ENCODE measurements around the gene OLFM1.
"Not testable (repeated sequence)": the region's sequence is repeated elsewhere in the genome, so short reads cannot be mapped to it uniquely, and the experiment has no call there.

Gene OLFM1

DNA sequence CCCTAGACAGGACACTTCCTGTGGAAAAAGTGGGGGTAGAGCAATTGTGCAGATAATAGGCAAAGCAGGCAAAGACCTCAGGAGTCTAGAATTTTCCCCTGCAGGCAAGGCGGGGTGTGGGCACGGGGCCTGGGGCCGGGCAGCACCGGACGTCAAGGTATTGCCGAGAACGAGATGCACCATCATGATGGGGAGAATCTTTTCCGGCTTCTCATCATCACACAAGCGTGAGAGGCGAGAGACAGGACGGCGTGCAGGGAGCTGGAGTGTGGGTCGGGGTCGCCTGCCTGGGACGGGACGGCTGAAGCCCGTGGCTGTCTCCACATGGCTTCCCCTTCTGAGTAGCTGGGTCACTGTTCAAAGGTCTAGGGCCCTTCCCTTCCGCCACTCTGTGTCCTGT, 44.5 kb downstream of the OLFM1 start:
- DNase-seq (ENCODE audit: low read depth in 2 of 2), result no peak

DNA sequence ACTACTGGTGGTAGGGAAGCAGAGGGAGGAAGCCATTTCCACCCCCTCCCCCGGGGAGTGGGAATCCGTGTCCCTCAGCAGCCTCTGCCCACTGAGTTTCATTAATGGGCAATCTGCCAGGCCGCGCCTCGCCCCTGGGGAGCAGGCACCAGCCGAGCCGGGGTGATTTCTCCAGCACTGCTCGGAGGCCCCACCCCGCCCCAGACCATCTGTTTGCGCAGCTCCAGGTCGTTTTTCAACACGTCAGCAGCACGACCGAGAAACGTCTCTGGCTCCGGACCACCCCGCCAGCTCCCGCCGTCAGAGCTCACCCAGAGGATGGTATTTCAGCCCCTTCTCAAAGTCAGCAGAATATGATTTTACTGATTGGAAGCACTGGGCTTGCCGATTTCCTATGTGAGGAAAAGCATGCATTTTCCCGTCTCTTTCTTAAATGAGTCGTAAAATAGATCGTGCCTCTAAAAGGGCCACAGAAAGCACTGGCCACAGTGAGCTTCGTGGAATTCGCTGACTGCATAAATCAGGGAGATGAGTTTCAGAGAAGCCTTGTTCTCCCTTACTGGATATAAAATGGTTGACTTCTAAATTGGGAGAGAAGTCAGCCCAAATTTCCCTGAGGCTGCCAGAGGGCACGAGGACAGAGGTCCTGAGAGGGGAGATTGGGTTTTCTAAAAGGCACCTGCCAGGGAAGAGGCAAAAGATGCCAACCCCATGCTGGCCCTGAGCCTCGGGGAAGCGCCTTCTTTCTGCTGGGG, 47.0 kb downstream of the OLFM1 start:
- no peak for DNase-seq (ENCODE audit: low read depth in 2 of 2)

DNA sequence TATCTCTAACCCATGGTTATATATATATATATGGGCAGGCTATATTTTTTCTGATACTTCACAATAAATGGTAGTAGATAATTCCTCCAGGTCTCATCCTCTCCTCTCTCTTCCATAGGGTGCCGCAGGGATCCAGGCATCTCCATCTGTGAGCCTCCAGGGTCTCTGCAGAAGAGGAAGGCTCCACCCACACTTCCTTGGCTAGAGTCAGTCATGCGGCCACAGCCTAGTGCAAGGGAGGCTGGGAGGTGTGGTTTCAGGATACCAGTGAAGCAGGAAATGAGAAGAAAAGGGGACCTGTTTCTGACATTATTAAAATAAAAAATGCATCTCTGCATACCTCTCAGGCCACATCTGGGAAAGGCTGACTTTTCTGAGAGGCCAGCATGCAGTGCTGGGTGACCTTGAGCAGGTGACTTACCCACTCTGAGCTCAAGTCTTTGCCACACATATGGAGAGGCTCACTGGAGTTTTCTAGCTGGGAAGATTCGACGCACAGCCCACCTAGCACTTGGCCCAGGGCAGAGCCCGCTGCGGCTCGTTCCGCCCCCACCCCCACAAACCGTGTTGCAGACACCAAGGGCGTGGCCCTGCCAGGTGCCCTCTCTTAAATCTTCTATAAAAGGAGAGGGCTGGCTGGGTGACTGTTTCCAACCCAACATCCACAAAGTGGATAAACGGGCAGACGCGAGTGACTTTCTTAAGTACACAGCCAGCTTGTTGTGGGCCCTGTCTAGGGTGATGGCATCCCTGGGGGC, 47.9 kb downstream of the OLFM1 start:
- DNase-seq (ENCODE audit: low read depth in 2 of 2), result no peak

DNA sequence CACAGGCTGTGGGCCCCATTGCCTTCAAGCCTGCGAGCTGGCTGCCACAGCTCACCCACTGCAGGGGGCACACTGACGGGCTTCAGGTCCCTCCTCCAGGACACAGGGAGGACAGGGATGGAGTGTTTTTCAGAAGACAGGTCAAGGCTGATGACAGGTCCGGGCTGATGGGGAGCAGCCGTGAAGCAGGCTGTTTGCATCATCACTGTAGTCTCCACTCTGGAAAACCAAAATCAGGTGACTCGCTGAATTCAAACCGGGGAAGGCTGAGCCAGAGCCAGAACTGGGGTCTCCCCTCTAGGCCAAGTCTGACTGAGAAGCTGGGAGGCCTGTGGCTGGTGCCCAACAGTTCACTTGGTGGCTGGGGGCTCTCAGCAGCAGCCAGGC, 48.5 kb downstream of the OLFM1 start:
- no peak for DNase-seq (ENCODE audit: low read depth in 2 of 2)

DNA sequence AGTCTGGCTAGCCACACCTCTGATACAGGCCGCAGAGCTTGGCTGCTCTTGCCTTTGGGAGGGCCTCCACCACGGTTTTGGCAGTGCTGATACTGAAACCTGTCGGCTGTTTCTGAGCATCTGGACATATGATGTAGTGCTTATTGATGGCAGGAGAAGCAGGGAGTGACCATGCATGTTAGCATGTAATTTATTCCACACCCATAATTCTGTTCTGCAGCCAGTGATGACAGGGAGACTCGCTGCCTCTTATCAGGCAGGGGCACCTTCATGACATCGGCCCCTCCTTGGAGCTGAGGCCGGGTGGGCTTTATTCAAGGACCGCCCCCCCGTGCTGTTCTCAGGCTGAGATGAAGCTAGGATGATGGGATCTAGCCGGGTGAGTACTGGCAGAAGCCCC, 49.0 kb downstream of the OLFM1 start:
- DNase-seq (ENCODE audit: low read depth in 2 of 2), result no peak

DNA sequence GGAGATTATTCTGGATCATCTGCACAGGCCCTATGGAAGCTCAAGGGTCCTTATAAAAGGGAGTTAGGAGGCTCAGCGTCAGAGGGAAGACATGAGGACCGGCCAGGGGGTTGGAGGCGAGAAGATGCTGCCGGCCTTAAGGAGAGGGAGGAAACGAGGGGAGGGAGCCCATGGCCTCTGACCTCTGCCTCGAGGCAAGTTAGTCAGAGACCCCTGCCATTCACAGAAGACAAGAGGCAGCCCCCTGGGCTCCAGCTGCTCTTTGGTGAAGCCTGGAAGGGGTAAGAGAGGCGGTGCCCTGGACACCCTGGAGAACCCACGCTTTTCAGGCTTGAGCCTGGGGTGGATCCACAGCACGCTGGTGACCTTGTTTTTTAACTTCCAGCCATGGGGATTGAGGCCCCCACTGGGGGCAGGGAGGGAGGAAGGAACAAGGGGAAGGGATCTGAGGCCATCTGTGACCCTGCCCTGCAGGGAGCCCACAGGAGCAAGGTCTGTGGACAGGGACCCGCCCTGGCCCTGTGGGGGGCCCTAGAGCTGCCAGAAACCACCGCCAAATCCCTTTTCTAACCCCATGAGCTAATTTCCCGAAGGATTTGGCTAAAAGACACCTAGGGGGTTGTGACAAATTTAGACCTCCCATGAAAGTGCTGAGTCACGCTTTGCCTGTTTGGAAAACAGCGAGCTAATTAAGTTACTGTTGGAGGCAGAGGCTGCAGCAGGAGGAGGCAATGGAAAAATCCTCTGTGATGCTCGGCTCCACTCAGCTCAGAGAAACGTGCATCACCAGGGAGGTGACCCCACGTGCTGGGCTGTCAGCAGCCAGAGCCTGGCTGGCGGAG, 49.7 kb downstream of the OLFM1 start:
- DNase-seq (ENCODE audit: low read depth in 2 of 2), result no peak

DNA sequence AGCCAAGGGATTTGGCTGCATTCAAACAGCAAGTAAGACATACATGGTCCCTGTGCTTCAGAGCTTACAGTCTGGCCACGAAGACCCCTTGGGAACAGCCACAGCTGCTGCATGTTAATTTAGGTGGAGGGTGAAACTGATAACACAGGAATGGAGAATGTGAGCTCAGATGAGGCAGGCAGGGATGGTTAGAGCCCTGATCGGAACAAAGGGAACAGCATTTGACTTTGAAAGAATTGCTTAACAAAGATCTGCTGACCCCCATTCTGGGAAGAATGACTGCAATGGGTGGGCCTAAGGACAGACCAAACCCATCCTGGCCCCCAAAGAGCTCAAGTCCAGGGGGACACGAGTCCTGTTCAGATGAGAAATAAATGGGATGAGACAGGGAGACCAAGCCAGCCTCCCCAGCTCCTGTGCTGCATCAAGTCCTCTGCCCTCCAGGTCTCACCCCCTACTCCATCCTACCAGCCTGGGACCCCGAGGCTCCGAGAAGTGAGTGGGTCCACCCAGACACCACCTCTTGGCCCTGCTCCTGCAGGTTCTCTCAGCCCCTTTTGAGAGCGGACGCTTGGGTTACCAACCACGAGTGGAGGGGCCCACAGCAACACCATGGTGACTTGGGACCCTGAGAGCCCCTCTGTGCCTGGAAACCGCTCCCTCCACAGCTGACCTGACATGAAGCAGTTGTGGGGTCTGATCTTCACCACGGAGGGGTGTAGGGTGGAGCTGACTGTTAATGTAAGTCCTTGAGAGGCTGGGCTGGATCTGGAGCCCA, 50.8 kb downstream of the OLFM1 start:
- no peak for DNase-seq (ENCODE audit: low read depth in 2 of 2)

DNA sequence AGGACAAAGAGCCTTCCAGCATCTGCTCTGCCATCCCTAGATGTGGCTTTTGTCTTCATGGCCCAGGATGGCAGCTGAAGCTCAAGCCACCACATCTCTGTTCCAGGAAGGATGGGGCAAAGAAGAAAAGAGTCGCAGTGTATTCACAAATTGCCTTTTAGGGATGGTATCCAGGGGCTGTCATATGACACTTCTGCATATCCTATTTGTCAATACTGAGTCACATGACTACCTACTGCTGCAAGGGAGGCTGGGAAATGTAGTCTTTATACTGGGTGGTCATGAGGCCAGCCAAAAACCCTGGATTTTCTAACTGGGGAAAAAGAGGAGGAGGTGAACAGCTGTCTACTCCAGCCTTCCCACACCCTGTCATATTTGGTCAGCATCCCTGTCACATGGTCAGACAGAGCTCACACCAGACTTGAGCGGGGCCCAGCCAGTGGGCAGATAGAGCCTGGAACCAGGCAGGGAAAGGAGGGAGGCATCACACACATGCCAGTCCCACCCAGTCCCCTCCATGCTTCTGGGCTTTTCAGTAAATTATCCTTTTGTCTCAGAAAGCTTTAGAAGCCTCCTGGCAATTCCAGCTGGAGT, 52.0 kb downstream of the OLFM1 start:
- no peak for DNase-seq (ENCODE audit: low read depth in 2 of 2)

DNA sequence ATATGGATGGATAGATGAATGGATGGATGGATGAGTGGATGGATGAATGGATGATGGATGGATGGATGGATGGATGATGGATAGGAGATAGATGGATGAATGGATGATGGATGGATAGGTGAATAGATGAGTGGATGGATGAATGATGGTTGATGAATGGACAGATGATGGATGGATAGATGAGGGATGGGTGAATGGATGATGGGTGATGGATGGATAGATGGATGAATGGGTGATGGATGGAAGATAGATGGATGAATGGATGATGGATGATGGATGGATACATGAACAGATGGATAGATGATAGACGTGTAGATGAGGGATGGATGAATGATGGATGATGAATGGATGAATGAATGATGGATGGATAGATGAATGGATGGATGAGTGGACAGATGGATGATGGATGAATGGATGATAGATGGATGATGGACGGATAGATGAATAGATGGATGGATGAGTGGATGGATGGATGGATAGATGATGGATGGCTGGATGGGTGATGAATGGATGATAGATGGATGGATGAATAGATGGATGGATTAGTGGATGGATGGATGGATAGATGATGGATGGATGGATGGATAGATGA, 53.8 kb downstream of the OLFM1 start:
- no peak for DNase-seq (ENCODE audit: low read depth in 2 of 2)

DNA sequence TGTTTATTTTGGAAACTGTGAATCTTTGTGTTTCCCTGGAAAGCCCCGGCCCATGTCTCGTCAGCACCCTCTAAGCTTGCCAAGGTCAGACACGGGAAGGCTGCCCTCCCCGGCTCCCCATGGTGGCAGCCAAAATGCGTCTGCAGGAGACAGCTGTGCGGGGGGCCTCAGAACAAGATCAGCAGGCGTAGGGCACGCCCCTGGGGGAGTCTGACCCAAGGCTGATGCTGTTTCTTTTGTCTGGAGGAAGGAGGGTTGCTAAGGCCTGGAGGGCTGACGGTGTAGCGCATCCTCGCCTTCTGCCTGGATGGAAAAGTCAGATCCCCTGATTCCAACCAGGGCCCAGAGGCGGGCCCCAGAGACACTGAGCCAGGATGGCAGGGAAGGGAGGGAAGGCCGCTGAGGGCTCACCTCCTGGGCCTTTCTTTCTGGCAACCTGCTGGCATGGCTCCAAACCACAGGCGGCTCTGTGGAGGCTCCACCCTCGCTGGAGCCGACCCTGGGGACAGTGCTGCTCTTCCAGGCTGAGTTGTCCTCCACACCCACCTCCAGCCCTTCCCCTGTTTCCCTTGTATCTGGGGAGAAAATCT, 57.2 kb downstream of the OLFM1 start:
- no peak for DNase-seq (ENCODE audit: low read depth in 2 of 2)

DNA sequence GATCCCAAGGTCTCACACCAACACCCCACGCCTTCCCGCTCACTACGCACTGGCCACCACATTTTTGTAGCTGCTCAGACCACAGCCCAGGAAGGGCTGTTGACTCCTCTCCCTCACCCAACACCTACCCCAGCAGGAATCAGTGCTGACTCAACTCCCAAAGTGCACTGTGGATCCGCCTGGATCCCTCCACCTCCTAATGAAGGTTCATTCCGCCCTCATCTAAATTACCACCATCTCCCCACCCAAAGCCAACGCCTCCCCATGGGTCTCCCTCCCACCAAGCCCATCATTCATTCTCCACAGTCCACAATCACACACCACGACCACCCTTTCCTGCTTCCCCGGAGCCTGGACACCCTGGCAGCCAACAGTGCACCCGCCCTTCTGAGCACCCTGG, 57.8 kb downstream of the OLFM1 start:
- DNase-seq (ENCODE audit: low read depth in 2 of 2), result no peak

DNA sequence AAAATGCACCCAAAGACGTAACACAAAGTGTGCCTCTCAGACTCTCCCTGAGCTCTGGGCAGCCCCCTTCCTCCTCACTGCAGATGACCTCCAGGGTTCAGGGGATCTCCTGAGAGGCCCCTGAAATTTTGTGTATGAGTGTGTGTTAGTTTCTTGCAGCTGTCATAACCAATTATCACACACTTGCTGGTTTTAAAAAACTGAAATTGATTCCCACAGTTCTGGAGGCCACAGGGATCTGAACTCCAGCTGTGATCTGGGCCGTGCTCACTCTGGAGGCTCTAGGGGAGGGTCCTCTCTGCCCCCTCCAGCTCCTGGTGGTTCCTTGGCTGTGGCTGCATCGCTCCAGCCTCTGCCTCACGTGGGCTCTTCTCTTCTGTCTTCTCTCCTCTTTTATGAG, 58.8 kb downstream of the OLFM1 start:
- no peak for DNase-seq (ENCODE audit: low read depth in 2 of 2)

DNA sequence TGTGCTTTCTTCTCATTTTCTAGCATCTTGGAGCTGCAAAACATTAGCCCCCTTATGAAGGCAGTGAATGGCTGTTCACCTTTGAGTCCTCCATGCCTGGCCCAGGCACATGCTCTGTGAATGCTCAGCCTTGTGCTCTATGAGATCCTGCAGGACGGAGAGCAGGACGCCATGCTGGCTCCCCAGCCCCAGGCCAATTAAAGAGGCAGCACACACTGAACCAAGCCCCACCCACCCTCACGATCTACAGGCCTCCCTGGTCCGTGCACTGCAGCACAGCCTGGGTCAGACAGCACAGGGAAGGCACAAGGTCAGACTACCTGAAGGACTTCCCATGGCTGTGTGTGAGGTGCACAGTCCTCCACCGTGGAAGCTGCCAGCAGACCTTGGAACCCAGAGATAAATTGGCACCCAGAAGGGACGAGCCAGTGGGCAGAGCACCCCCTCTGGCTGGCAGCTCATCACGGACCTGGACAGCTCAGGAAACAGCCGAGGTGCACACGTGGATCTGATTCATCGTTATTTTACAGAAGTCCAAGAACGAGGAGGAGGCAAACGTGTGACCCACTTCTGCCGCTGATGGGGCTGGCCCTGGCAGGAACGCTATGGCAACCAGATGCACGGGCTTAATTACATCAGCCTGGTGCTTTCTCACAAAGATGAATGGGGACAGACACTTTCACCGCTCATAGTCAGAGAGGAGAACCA, 59.5 kb downstream of the OLFM1 start:
- no peak for DNase-seq (ENCODE audit: low read depth in 2 of 2)

DNA sequence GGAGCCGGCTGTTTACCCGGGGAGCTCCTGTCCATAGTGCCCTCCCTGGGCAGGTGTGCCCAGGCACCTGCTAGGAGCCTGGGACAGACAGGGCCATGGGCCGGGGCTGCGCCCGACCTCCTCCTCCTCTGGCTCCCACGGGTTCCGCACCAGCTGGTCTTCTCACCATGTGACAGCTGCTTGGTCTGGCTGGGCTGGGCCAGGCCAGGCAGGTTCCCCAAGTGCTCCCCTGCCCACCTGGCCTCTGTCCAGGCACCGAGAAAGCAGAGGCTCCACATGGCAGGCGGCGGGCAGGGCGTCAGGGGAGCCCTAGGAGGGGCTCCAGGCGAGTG, 60.0 kb downstream of the OLFM1 start:
- no peak for DNase-seq (ENCODE audit: low read depth in 2 of 2)

DNA sequence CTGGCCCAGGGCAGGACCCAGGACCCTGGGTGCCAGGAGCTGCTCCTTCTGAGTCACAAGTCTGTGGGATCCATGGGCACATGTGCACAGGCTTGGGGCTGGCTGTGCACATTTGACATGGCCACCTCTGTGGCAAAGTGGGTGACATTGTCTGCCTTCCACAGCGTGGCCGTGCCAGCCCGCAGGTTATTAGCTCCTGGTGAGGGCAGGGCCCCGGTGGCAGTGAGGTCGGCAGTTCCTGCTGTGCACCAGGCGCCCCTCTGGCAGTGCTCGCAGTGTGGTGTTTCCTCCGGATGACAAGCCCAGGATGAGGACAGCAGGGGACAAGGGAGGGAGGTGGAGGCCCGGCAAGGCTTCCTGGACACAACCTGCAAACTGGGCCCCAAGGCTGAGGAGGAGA, 60.5 kb downstream of the OLFM1 start:
- no peak for DNase-seq (ENCODE audit: low read depth in 2 of 2)

DNA sequence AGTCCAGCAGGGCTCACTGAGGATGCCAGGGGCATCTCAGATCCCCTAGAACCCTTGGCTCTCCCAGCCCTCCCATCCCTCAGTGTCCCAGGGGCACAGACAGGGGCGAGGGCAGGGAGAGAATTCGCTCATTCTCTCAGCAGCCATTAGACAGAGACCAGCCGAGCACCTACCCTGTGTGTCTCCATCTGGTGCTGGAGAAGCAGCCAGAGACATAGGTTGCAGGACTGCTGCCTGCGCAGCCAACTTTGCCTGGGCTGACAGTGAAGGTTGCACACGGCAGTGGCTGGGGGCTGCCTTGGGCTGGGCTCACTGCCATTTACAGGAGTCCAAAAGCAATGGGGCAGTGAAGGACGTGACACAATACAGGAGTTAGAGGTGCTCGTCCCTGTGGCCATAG, 60.9 kb downstream of the OLFM1 start:
- no peak for DNase-seq (ENCODE audit: low read depth in 2 of 2)

DNA sequence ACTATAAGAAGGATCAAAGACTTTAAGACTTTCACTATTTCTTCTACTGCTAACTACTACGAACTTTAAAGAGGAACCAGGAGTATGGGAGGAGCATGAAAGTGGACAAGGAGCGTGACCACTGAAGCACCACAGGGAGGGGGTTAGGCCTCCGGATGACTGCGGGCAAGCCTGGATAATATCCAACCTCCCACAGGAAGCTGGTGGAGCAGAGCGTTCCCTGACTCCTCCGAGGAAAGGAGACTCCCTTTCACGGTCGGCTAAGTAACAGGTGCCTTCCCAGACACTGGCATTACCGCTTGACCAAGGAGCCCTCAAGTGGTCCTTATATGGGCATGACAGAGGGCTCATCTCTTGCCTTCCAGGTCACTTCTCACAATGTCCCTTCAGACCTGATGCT, 62.4 kb downstream of the OLFM1 start:
- DNase-seq (ENCODE audit: low read depth in 2 of 2), result not testable (repeated sequence)

DNA sequence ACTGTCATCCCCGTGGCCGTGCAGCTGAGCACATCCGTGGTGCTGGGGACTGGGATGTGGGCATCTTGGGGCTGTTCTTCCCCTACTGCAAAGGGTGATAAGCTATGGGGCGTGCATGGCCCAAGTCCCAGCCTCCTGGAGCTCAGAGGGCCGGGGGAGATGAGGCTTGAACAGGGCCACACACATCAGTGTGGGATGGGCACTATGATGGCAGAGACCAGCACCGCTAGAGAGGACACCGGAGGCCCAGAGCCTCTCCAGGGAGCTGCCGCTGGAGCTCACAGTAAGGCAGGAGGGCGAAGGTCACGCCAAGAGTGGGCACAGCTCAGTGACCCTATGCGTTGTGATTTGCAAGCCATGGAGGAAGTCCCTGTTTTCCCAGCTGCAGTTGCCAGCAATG, 63.5 kb downstream of the OLFM1 start:
- no peak for DNase-seq (ENCODE audit: low read depth in 2 of 2)

DNA sequence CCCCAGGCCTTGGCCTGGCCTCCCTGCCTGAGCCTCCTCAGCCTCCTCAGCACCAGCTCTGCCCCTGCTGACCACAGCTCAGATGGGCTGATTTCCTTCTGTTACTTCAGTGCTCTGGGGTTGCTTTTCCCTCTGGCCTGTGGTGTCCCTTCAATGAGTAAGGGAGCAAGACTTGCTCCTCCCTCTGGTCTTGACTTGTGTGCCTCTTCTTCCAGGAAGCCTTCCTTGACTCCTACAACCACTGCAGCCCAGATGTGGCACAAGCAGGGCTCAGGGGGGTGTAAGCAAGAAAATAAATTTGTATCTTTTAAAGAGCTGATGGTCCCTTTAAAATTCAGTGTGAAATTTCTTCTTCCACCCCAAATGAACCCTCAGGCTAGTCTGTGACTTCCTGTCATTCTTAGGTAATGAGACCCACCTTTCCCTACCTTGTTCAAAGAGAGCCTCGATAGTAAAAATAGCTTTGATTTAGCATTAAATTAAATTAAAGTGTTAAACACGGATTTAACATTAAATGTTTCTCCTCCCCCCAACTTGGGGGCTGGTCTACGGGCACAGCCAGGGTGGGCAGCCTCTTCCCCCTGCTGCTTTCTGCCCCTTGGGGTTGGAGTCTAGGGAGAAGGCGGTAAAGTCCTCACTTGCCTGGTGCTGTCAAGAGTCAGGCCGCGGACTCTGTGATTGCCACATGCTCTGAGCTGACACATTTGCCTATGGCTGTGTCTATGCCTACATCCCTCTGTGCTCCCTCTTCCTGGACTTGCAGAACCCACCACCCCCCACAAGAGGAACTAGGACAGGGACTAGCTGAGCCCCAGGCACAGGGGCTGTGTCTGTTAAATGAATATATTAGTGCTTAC, 64.5 kb downstream of the OLFM1 start:
- no peak for DNase-seq (ENCODE audit: low read depth in 2 of 2)

Measured in stimulated activated CD4-positive, alpha-beta T cell treated with anti-CD3 and anti-CD28 coated beads, Interleukin-4, amount 100 ng/mL, for 48 hours (primary cell).